Trophoblast cell (in vitro differentiated cells and primary cell): ENCODE data around the gene AP1S1. TPM values are rescaled to one million over a fixed set of nuclear protein-coding genes. Genes with fewer than 3 reads are reported as not detected.
"Not testable (repeated sequence)": the region's sequence is repeated elsewhere in the genome, so short reads cannot be mapped to it uniquely, and the experiment has no call there.

Experiments used
- DNase-seq, 2 donors: peaks; one replicate each; pipeline ENCODE4 v3.0.0-alpha.2; 2016
- H2AFZ ChIP-seq: 2 replicates; pipeline ENCODE4 v1.6.1; 2013; ENCODE audit warnings: low read length, moderate library complexity, mild to moderate bottlenecking; ENCODE audit not compliant: insufficient read depth, poor library complexity
- H2AK5ac ChIP-seq: 2 replicates; pipeline ENCODE4 v1.6.1; 2013; ENCODE audit warnings: mild to moderate bottlenecking, low read length
- H2BK120ac ChIP-seq: 2 replicates; pipeline ENCODE4 v1.6.1; 2013; ENCODE audit warnings: low read length, mild to moderate bottlenecking, moderate library complexity; ENCODE audit not compliant: insufficient read depth, poor library complexity
- H2BK12ac ChIP-seq: 2 replicates; pipeline ENCODE4 v1.6.1; 2013; ENCODE audit warnings: mild to moderate bottlenecking, low read length, moderate library complexity
- H2BK5ac ChIP-seq: 2 replicates; pipeline ENCODE4 v1.6.1; 2013; ENCODE audit warnings: low read length, low read depth, moderate library complexity, mild to moderate bottlenecking; ENCODE audit not compliant: poor library complexity
- H3K14ac ChIP-seq: 2 replicates; pipeline ENCODE4 v1.6.1; 2013; ENCODE audit warnings: mild to moderate bottlenecking, low read length
- H3K18ac ChIP-seq: 2 replicates; pipeline ENCODE4 v1.6.1; 2013; ENCODE audit warnings: mild to moderate bottlenecking, low read length
- H3K23ac ChIP-seq: 2 replicates; pipeline ENCODE4 v1.6.1; 2013; ENCODE audit warnings: low read length
- H3K27ac ChIP-seq: 2 replicates; pipeline ENCODE4 v1.5.1; 2013; ENCODE audit warnings: low read depth, mild to moderate bottlenecking, inconsistent platforms, low read length, moderate library complexity
- H3K27me3 ChIP-seq: 2 replicates; pipeline ENCODE4 v1.6.1; 2013; ENCODE audit warnings: inconsistent platforms, mild to moderate bottlenecking, low read length, moderate library complexity; ENCODE audit not compliant: insufficient read depth
- H3K36me3 ChIP-seq, 2 experiments: 1 replicate in 1 of 2; 2 replicates in 1 of 2; pipeline ENCODE4 v1.6.1; 2013; ENCODE audit warnings: low read length in 2 of 2, mild to moderate bottlenecking in 2 of 2, moderate library complexity in 1 of 2; ENCODE audit not compliant: insufficient read depth in 2 of 2, control insufficient read depth in 1 of 2
- H3K4ac ChIP-seq: 2 replicates; pipeline ENCODE4 v1.6.1; 2013; ENCODE audit warnings: low read depth, mild to moderate bottlenecking, low read length, moderate library complexity
- H3K4me1 ChIP-seq, 2 experiments: 1 replicate in 1 of 2; 2 replicates in 1 of 2; pipeline ENCODE4 v1.6.1; 2013; ENCODE audit warnings: low read length in 2 of 2, mild to moderate bottlenecking in 2 of 2, moderate library complexity in 1 of 2; ENCODE audit not compliant: insufficient read depth in 2 of 2, control insufficient read depth in 1 of 2
- H3K4me2 ChIP-seq: 2 replicates; pipeline ENCODE4 v1.6.1; 2013; ENCODE audit warnings: inconsistent platforms, mild to moderate bottlenecking, low read length, moderate library complexity
- H3K4me3 ChIP-seq: 2 replicates; pipeline ENCODE4 v1.5.1; 2013; ENCODE audit warnings: mild to moderate bottlenecking, low read depth, low read length, inconsistent platforms
- H3K79me1 ChIP-seq: one replicate; pipeline ENCODE4 v1.6.1; 2013; ENCODE audit warnings: low read length
- H3K79me2 ChIP-seq: 2 replicates; pipeline ENCODE4 v1.6.1; 2013; ENCODE audit warnings: low read length, mild to moderate bottlenecking; ENCODE audit not compliant: control insufficient read depth, insufficient read depth, poor library complexity
- H3K9ac ChIP-seq: 2 replicates; pipeline ENCODE4 v1.6.1; 2013; ENCODE audit warnings: mild to moderate bottlenecking, low read length
- H3K9me3 ChIP-seq: 2 replicates; pipeline ENCODE4 v1.6.1; 2013; ENCODE audit warnings: low read depth, mild to moderate bottlenecking, control low read depth, inconsistent platforms, low read length; ENCODE audit not compliant: insufficient read depth
- H4K12ac ChIP-seq: 2 replicates; pipeline ENCODE4 v1.6.1; 2013; ENCODE audit warnings: low read depth, mild to moderate bottlenecking, low read length, moderate library complexity
- H4K8ac ChIP-seq: 2 replicates; pipeline ENCODE4 v1.6.1; 2013; ENCODE audit warnings: low read depth, mild to moderate bottlenecking, low read length, moderate library complexity
- H4K91ac ChIP-seq: one replicate; pipeline ENCODE4 v1.6.1; 2013; ENCODE audit warnings: low read depth, mild to moderate bottlenecking, low read length, moderate library complexity
- WGBS: extraction: QIAGEN DNeasy Blood & Tissue Kit; methylation state at CpG from one replicate; pipeline ENCODE4 v1.1.7; 2013; ENCODE audit warnings: missing lambda C conversion rate; ENCODE audit not compliant: insufficient read length, insufficient coverage; ENCODE audit errors: extremely low coverage; 5-methylcytosine and 5-hydroxymethylcytosine counted together
- polyA plus RNA-seq: library from polyadenylated mRNA; stranded (reverse); fragments of 200-250 nt; gene quantifications from 2 replicates; pipeline ENCODE4 v1.2.3, GENCODE V29; 2013

Gene AP1S1
- 59.2 and 61.3 TPM in 2 replicates for polyA plus RNA-seq

DNA sequence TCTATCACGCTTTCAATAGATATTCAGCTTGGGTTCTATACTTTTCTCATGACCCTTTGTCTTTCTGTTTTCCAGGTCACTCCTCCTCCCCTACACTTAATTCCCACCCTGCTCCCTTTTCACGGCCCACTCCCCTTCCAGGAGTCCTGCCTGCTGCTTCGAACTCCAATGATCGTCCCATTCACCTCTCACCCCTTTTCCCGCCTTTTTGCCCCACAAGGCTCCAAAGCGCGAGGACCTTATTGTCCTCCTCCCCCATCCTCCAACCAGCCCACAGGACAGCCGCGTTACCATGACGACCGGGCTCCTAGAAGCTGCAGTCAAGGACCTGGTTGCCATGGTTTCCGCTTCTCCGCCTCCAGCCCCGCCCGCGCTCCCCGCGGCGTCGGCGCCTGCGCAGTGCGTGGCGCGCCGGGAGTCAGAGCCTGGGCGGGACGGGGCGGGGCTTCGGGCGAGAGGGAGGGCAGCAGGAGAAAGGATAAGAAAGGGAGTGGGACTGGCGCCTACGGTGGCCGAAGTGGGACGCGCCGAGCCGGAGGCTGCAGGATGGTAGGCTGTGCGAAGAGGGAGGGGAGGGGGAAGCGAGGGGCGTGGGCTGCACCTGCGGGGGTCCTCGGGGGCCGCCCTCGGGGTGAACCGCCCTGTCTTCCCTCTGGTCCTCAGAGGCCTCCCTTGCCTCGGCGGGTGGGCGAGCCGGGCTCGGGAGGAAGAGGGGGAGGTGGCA, at the start of gene AP1S1:
Gene AP1S1, plus strand, starts transcription at position 508 of the 724 bp plus-strand sequence. Its CDS starts 39 bp downstream, at position 547.
- Histone ChIP-seq H2BK120ac (peak within 1 kb of the TSS; percentile 89), H3K4ac (peak within 1 kb of the TSS; percentile 93), H4K91ac (peak within 1 kb of the TSS; percentile 96), H3K23ac (no peak within 1 kb of the TSS), H2BK12ac (peak within 1 kb of the TSS; percentile 46), H4K8ac (peak within 1 kb of the TSS; percentile 96), H3K27me3 (no peaks in the 10 kb centered on the region), H3K4me3 (peak within 1 kb of the TSS; percentile 90), H3K79me2 (peaks cover 8% of the 10 kb centered on the region), H4K12ac (peak within 1 kb of the TSS; percentile 83), H2AFZ (peak within 1 kb of the TSS; percentile 50), H2AK5ac (peak within 1 kb of the TSS; percentile 84), H3K14ac (peak within 1 kb of the TSS; percentile 86), H3K27ac (peak within 1 kb of the TSS; percentile 64), H3K4me1 (peaks cover 21 to 26% of the 10 kb centered on the region in 2 experiments), H3K9ac (peak within 1 kb of the TSS; percentile 93), H3K4me2 (peak within 1 kb of the TSS; percentile 81), H2BK5ac (peak within 1 kb of the TSS; percentile 94), H3K18ac (peak within 1 kb of the TSS; percentile 97), H3K36me3 (peaks cover 7 to 11% of the 10 kb centered on the region in 2 experiments), H3K79me1 (peaks cover 14% of the 10 kb centered on the region), H3K9me3 (no peaks in the 10 kb centered on the region)
- peak; percentile 87 to 95 for DNase-seq
- no CpG with 5 or more reads among the region's 51 CpGs for WGBS

DNA sequence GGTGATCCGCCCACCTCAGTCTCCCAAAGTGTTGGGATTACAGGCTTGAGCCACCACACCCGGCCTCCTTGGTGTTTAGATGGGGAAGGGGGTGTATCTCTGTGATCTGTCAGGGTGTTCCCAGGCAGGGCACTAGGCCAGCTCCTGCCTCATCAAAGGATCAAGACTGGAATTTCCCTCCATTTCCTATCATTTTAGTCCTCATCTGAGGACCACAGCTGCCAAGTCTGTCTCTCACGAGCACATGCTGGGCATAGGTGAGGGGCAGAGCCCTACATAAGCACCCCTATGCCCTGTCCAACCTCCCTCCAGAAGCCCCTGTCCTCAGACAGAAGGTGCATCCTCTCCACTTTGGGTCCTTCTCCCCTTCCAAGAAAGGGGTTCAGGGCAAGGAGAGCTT, 49.5 kb upstream of the AP1S1 start:
- no CpG with 5 or more reads among the region's 3 CpGs for WGBS
- Histone ChIP-seq H3K36me3 (no peaks in the 10 kb centered on the region), H3K79me1 (peaks cover 19% of the 10 kb centered on the region), H3K14ac (no peak overlapping the region), H4K12ac (no peak overlapping the region), H3K9ac (no peak overlapping the region), H4K91ac (peak overlapping the region; percentile 25), H3K79me2 (peaks cover 2% of the 10 kb centered on the region), H3K4ac (no peak overlapping the region), H2AK5ac (no peak overlapping the region), H2BK120ac (no peak overlapping the region), H3K4me2 (no peak overlapping the region), H3K27me3 (no peaks in the 10 kb centered on the region), H3K18ac (no peak overlapping the region), H3K9me3 (no peaks in the 10 kb centered on the region), H3K4me3 (no peak overlapping the region), H3K27ac (no peak overlapping the region), H2BK12ac (peak overlapping the region; percentile 33), H2BK5ac (no peak overlapping the region), H2AFZ (no peak overlapping the region), H3K23ac (no peak overlapping the region), H4K8ac (no peak overlapping the region), H3K4me1 (peaks cover 19 to 20% of the 10 kb centered on the region in 2 experiments)
- no peak for DNase-seq

DNA sequence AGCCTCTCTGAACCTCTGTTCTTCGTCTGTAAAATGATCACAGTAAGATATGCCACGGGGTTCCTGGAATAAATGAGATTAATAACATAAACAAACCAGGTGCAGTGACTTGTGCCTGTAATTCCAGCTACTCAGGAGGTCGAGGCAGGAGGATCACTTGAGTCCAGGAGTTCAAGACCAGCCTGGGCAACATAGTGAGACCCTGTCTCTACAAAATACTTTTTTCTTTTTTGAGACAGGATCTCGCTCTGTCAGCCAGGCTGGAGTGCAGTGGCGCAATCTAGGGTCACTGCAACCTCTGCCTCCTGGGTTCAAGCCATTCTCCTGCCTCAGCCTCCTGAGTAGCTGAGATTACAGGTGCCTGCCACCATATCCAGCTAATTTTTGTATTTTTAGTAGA, 49.0 kb upstream of the AP1S1 start:
- H3K4me3 ChIP-seq, H3K18ac ChIP-seq, H2BK120ac ChIP-seq, H3K79me2 ChIP-seq, H2AK5ac ChIP-seq, DNase-seq, H4K12ac ChIP-seq, H3K27ac ChIP-seq, H3K36me3 ChIP-seq, H3K9me3 ChIP-seq, H3K4ac ChIP-seq, H3K23ac ChIP-seq, H2BK5ac ChIP-seq, H3K4me2 ChIP-seq, H3K9ac ChIP-seq, H2AFZ ChIP-seq, H3K14ac ChIP-seq, H3K27me3 ChIP-seq, H4K8ac ChIP-seq: not testable (repeated sequence)
- WGBS, result no CpG with 5 or more reads among the region's 5 CpGs
- Histone ChIP-seq H4K91ac (peak overlapping the region; percentile 25), H3K79me1 (peaks cover 18% of the 10 kb centered on the region), H2BK12ac (peak overlapping the region; percentile 33), H3K4me1 (peaks cover 17 to 18% of the 10 kb centered on the region in 2 experiments)

DNA sequence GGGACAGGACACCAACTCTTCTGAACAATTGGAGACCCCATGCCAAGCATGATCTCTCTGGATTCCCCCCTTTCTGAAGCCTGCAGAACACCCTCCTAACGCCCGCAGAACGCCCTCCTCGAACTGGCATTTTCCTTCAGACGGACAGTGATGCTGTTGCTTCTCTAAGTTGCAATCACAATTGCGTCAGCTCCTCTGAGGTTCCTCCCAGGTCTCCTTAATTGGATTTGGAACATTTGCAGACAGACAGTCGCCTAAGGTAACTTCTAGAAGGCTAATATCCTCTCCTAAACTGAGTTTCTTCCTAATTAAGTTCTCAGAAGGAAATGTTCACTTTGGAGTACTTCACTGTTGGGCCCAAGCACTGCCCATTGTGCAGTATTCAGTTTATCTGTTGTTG, 47.9 kb upstream of the AP1S1 start:
- H4K8ac ChIP-seq, result no peak overlapping the region
- no peak overlapping the region for H3K4ac ChIP-seq
- no peak overlapping the region for H4K91ac ChIP-seq
- no CpG with 5 or more reads among the region's 7 CpGs for WGBS
- H3K23ac ChIP-seq, result no peak overlapping the region
- H3K27ac ChIP-seq, result no peak overlapping the region
- H3K4me2 ChIP-seq, result no peak overlapping the region
- H2BK120ac ChIP-seq, result no peak overlapping the region
- H4K12ac ChIP-seq, result no peak overlapping the region
- H2AK5ac ChIP-seq, result no peak overlapping the region
- H2BK5ac ChIP-seq, result no peak overlapping the region
- no peak overlapping the region for H3K18ac ChIP-seq
- H2AFZ ChIP-seq, result no peak overlapping the region
- no peaks in the 10 kb centered on the region for H3K27me3 ChIP-seq
- peaks cover 2% of the 10 kb centered on the region for H3K79me2 ChIP-seq
- H3K14ac ChIP-seq, result no peak overlapping the region
- no peak for DNase-seq
- no peak overlapping the region for H3K9ac ChIP-seq
- H3K36me3 ChIP-seq, result no peaks in the 10 kb centered on the region
- peaks cover 8% of the 10 kb centered on the region for H3K79me1 ChIP-seq
- H3K9me3 ChIP-seq, result no peaks in the 10 kb centered on the region
- no peak overlapping the region for H3K4me3 ChIP-seq
- H3K4me1 ChIP-seq, result peaks cover 6 to 9% of the 10 kb centered on the region in 2 experiments
- H2BK12ac ChIP-seq, result no peak overlapping the region
